GM06990 (cell line): ENCODE measurements around the gene DYRK2.

Experiments
- DNase-seq: peaks from one replicate; pipeline ENCODE4 v3.0.0-alpha.2; 2011; ENCODE audit not compliant: insufficient read length; ENCODE audit errors: extremely low read depth
- H3K27me3 ChIP-seq: replicated peaks from 2 replicates; pipeline ENCODE4 v1.6.0; 2011; ENCODE audit warnings: low read length; ENCODE audit not compliant: control insufficient read depth, insufficient read depth
- H3K36me3 ChIP-seq: 2 replicates; pipeline ENCODE4 v1.5.1; 2011; ENCODE audit warnings: low read length; ENCODE audit not compliant: control insufficient read depth, insufficient read depth
- H3K4me3 ChIP-seq: replicated peaks from 2 replicates; pipeline ENCODE4 v1.5.1; 2011; ENCODE audit warnings: low read depth, mild to moderate bottlenecking, control low read depth, low read length
- TF ChIP-seq, protein P1 (sequence below): IDR thresholded peaks from 2 replicates; pipeline ENCODE4 v1.5.1; 2011; ENCODE audit warnings: low read length, control low read depth, mild to moderate bottlenecking, inconsistent platforms; ENCODE audit not compliant: insufficient read depth, poor library complexity, severe bottlenecking

Gene DYRK2

DNA sequence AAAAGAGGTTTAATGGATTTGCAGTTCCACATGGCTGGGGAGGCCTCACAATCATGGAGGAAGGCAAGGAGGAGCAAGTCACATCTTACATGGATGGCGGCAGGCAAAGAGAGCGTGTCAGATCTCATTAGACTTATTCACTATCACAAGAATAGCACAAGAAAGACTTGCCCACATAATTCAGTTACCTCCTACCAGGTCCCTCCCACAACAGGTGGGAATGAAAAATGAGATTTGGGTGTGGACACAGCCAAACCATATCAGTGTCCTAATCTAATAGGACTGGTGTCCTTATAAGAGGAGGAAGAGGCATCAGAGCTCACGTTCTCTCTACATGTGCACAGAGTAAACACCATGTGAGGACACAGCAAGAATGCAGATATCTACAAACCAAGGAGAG is 25.9 kb downstream of the DYRK2 start:
- DNase-seq = no peak
- no peak overlapping the region for H3K4me3 ChIP-seq
- no peaks in the 10 kb centered on the region for H3K36me3 ChIP-seq
- TF ChIP-seq, protein P1, sequence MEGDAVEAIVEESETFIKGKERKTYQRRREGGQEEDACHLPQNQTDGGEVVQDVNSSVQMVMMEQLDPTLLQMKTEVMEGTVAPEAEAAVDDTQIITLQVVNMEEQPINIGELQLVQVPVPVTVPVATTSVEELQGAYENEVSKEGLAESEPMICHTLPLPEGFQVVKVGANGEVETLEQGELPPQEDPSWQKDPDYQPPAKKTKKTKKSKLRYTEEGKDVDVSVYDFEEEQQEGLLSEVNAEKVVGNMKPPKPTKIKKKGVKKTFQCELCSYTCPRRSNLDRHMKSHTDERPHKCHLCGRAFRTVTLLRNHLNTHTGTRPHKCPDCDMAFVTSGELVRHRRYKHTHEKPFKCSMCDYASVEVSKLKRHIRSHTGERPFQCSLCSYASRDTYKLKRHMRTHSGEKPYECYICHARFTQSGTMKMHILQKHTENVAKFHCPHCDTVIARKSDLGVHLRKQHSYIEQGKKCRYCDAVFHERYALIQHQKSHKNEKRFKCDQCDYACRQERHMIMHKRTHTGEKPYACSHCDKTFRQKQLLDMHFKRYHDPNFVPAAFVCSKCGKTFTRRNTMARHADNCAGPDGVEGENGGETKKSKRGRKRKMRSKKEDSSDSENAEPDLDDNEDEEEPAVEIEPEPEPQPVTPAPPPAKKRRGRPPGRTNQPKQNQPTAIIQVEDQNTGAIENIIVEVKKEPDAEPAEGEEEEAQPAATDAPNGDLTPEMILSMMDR = no peak
- no peaks in the 10 kb centered on the region for H3K27me3 ChIP-seq

DNA sequence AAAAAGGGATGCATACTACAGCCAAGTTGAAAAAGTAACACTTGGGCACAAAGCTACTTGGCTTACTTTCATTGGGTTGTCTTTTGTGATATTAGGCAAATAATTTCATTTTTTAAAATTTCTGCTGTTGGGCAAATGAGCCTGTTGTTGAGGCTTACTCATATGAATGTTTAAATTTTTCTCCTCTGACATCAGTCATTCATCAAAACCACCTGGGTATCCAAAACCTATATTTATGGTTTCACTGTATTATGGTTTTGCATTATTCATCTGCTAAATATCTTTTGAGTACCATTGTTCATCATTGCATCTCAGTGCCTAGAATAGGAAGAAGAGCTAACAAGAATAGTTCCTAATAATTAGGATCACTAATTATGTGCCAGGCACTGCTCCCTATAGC is 28.1 kb downstream of the DYRK2 start:
- Histone ChIP-seq H3K36me3 (no peaks in the 10 kb centered on the region), H3K27me3 (no peaks in the 10 kb centered on the region), H3K4me3 (no peak overlapping the region)
- TF ChIP-seq, protein P1 = no peak
- DNase-seq = no peak

DNA sequence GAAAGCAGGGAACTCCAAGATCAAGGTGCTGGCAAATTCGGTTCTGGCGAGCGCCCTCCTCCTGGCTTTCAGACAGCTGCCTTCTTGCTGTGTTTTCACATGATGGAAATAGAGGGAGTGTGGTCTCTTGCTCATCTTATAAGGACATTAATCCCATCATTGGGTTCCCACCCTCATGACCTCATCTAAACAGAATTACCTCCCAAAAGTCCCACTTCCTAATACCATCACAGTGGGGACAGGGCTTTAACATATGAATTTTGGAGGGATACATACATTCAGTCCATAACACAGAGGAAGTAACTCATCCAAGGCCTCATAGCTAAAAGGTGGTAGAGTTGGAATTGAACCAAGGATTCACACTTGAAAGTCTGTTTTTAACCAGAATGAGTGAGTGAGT is 28.6 kb downstream of the DYRK2 start:
- TF ChIP-seq, protein P1 = no peak
- DNase-seq = no peak
- no peaks in the 10 kb centered on the region for H3K36me3 ChIP-seq

DNA sequence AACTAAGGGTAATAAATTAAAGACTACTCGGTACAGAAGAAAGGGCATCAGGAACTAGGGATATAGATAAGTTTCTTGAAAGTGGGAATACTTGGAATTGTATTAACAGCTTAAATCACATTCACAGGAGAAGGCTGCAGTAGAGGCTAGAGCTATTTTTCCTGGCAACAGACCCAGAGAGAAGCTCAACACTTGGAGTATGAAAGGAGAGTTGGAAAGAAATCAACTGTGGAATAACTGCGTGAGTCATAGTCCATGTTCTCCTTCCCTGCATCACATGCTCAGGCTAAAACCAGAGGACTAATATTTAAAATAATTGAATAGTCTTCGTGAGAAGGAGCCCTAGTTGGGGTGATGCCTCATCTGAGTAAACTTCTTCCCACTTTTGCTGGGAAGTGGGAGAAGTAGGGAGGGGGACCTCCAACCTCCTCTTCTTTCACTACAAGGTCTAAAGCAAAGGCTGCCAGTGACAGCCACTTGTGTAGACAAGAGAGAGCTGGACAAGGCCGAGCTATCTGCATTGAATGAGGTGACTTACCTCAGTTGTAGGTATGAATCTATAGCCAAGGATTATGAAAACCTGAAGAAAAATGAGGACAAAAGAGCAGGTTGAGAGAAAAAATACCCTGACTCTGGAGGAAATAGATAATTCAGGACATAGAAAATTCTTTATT is 32.7 kb downstream of the DYRK2 start:
- no peak for DNase-seq

More for the DNA sequence above, 28.6 kb downstream of the DYRK2 start:
- Histone ChIP-seq H3K27me3 (no peaks in the 10 kb centered on the region), H3K4me3 (no peak overlapping the region)

DNA sequence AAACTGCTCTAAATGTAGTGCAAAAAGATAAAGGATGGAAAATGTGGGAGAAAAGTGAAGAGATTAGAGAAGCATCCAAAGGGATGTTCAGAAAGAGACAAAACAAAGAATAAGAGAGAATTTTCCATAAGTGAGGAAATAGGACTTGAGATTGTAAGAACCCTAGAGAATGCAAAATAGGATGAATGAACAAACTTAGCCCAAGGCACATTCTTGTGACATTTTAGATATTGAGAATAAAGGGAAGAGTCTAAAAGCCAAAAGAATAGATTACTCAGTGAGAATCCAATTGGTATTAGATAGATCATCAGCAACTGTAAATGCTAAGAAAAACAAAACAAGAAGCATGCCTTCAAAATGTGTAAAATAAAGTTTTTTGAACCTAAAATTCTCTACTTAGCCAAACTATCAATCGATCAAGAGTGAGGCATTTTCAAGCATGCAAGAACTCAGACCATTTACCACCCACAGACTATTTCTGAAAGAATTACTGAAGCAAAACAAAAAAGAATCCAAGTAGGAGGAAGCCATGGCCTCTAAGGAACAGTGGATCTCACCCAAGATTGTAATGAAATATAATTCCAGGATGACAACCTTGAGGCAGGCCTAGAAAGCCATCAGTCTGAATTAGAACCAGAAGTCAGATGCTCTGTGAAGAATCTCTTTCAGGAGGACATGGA is 33.5 kb downstream of the DYRK2 start:
- H3K4me3 ChIP-seq = no peak overlapping the region
- TF ChIP-seq, protein P1 = no peak
- H3K36me3 ChIP-seq = no peaks in the 10 kb centered on the region
- no peaks in the 10 kb centered on the region for H3K27me3 ChIP-seq
- DNase-seq = no peak

More for the DNA sequence above, 32.7 kb downstream of the DYRK2 start:
- TF ChIP-seq, protein P1 = no peak
- no peaks in the 10 kb centered on the region for H3K36me3 ChIP-seq
- no peak overlapping the region for H3K4me3 ChIP-seq
- no peaks in the 10 kb centered on the region for H3K27me3 ChIP-seq
